ENCODE results near the gene COL6A3. TPM values are rescaled to one million over a fixed set of nuclear protein-coding genes. Genes with fewer than 3 reads are reported as not detected.

COL6A3 gene
- total RNA-seq, 1 experiment from 2014 or later = 0.86 TPM

GRCh38 chr2:237380768-237381167, 33.2 kb downstream of the COL6A3 start:
- intact Hi-C loops (cut with micrococcal nuclease; ENCODE audit: unreplicated experiment) = no loop called here
- no peak overlapping the region for H3K27ac ChIP-seq (ENCODE audit: low read depth, low read length, poor library complexity, severe bottlenecking)
- CTCF ChIA-PET = no interaction called here
- no peaks in the 10 kb centered on the region for H3K4me1 ChIP-seq (ENCODE audit: insufficient read depth, low read length, poor library complexity, severe bottlenecking)
- H3K4me3 ChIP-seq (ENCODE audit: low read depth, low read length, poor library complexity, severe bottlenecking) = no peak overlapping the region
- no peak for DNase-seq (ENCODE audit: low spot score)
- POLR2A ChIA-PET (ENCODE audit: low non-redundant PET) = no interaction called here
- peaks cover 30% of the 10 kb centered on the region for H3K27me3 ChIP-seq (replicated peaks; ENCODE audit: insufficient read depth, low read depth, low read length, poor library complexity)
- BruUV-seq (replicated peaks) = no TSS peak
- TF ChIP-seq CTCF (conservative IDR thresholded peaks at IDR 0.05; ENCODE audit: low read depth, low read length) (no peak), EZH2 (IDR thresholded peaks at IDR 0.05; ENCODE audit: borderline replicate concordance, low read depth, low read length, poor library complexity, severe bottlenecking) (no peak)
- no peaks in the 10 kb centered on the region for H3K36me3 ChIP-seq (ENCODE audit: insufficient read depth, low read length, poor library complexity, severe bottlenecking)
- H3K9me3 ChIP-seq (ENCODE audit: low read depth, low read length, poor library complexity, severe bottlenecking) = no peaks in the 10 kb centered on the region

DNA sequence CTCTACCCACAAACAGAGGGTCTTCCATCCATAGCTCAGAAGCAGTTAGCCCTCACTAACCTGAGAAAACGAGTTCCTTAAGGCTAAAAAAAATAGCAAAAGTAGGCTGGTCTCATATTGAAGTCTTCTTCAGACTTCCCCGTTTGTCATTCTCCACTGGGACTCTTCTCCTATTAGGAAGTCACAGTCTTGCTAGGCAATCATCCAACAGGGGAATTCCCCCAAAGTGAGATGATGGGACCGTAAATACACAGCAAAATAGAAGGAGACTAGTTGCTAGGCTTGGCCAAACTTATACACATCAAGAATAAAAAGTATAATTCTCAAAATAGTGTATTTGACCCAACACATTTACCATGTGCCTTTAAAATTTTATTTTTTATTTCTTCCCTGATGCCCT, 34.3 kb downstream of the COL6A3 start:
- Histone ChIP-seq H3K27me3 (replicated peaks; ENCODE audit: insufficient read depth, low read depth, low read length, poor library complexity) (peaks cover 30% of the 10 kb centered on the region), H3K9me3 (ENCODE audit: low read depth, low read length, poor library complexity, severe bottlenecking) (no peaks in the 10 kb centered on the region), H3K36me3 (ENCODE audit: insufficient read depth, low read length, poor library complexity, severe bottlenecking) (no peaks in the 10 kb centered on the region), H3K4me1 (ENCODE audit: insufficient read depth, low read length, poor library complexity, severe bottlenecking) (no peaks in the 10 kb centered on the region), H3K27ac (ENCODE audit: low read depth, low read length, poor library complexity, severe bottlenecking) (no peak overlapping the region), H3K4me3 (ENCODE audit: low read depth, low read length, poor library complexity, severe bottlenecking) (no peak overlapping the region)
- TF ChIP-seq EZH2 (IDR thresholded peaks at IDR 0.05; ENCODE audit: borderline replicate concordance, low read depth, low read length, poor library complexity, severe bottlenecking) = no peak
- TF ChIP-seq CTCF (conservative IDR thresholded peaks at IDR 0.05; ENCODE audit: low read depth, low read length) = no peak
- CTCF ChIA-PET = no interaction called here
- no peak for DNase-seq (ENCODE audit: low spot score)
- POLR2A ChIA-PET (ENCODE audit: low non-redundant PET) = no interaction called here
- BruUV-seq (replicated peaks) = no TSS peak
- intact Hi-C loops (cut with micrococcal nuclease; ENCODE audit: unreplicated experiment) = no loop called here

GRCh38 chr2:237378650-237379049, 35.3 kb downstream of the COL6A3 start:
- Histone ChIP-seq H3K27me3 (replicated peaks; ENCODE audit: insufficient read depth, low read depth, low read length, poor library complexity) (peaks cover 30% of the 10 kb centered on the region), H3K4me3 (ENCODE audit: low read depth, low read length, poor library complexity, severe bottlenecking) (no peak overlapping the region), H3K27ac (ENCODE audit: low read depth, low read length, poor library complexity, severe bottlenecking) (no peak overlapping the region), H3K9me3 (ENCODE audit: low read depth, low read length, poor library complexity, severe bottlenecking) (no peaks in the 10 kb centered on the region), H3K36me3 (ENCODE audit: insufficient read depth, low read length, poor library complexity, severe bottlenecking) (no peaks in the 10 kb centered on the region), H3K4me1 (ENCODE audit: insufficient read depth, low read length, poor library complexity, severe bottlenecking) (no peaks in the 10 kb centered on the region)
- POLR2A ChIA-PET (ENCODE audit: low non-redundant PET) = interaction anchor here (0.6 kb wide), 1 partner anchor 10 kb away, joined by 3 read pairs; no protein-coding TSS in a partner anchor
- no peak for TF ChIP-seq CTCF (conservative IDR thresholded peaks at IDR 0.05; ENCODE audit: low read depth, low read length)
- no peak for TF ChIP-seq EZH2 (IDR thresholded peaks at IDR 0.05; ENCODE audit: borderline replicate concordance, low read depth, low read length, poor library complexity, severe bottlenecking)
- BruUV-seq (replicated peaks) = no TSS peak
- CTCF ChIA-PET = no interaction called here
- no peak for DNase-seq (ENCODE audit: low spot score)
- intact Hi-C loops (cut with micrococcal nuclease; ENCODE audit: unreplicated experiment) = no loop called here

Measured in A673 (cell line).